K562 (cell line): Measurements from ENCODE around the gene UBXN6. TPM values are rescaled to one million over a fixed set of nuclear protein-coding genes. Genes with fewer than 3 reads are reported as not detected.
A peak's percentile ranks its signal among the peaks of the same experiment; 100 is the strongest.

Experiments
- ADNP ChIP-seq: fragments of 200-800 bp; sonication (Bioruptor generic); IDR thresholded peaks from 2 replicates; pipeline ENCODE4 v1.6.1; 2016; ENCODE audit warnings: missing genetic modification characterization, missing compliant biosample characterization
- ARID3B ChIP-seq: fragments of 250-450 bp; sonication (Bioruptor Pico); IDR thresholded peaks from 2 replicates; pipeline ENCODE4 v1.4.0; 2020; ENCODE audit warnings: borderline replicate concordance
- CBX3 ChIP-seq, 2 experiments: IDR thresholded peaks; 1 replicate in 1 of 2; 2 replicates in 1 of 2; pipeline ENCODE4 v1.6.1; 2012; ENCODE audit warnings: inconsistent platforms in 2 of 2, low read length in 2 of 2, borderline replicate concordance in 1 of 2, control low read depth in 1 of 2
- CHCHD3 ChIP-seq: fragments of 250-450 bp; sonication (Bioruptor Pico); IDR thresholded peaks from 2 replicates; pipeline ENCODE4 v2.1.2; 2022; ENCODE audit warnings: mild to moderate bottlenecking
- CSDE1 ChIP-seq, 2 experiments: fragments of 450-650 bp; IDR thresholded peaks; 2 replicates each; pipeline ENCODE4 v1.6.1; 2016; ENCODE audit warnings: mild to moderate bottlenecking in 1 of 2
- DDX20 ChIP-seq: fragments of 450-650 bp; IDR thresholded peaks from 2 replicates; pipeline ENCODE4 v1.6.1; 2016; ENCODE audit warnings: missing genetic modification characterization, low read depth, mild to moderate bottlenecking, missing compliant biosample characterization, moderate library complexity
- E2F4 ChIP-seq: sonication (generic); formaldehyde crosslinking; IDR thresholded peaks from 2 replicates; pipeline ENCODE4 v1.8.0; 2022; ENCODE audit warnings: mild to moderate bottlenecking, low read depth, missing genetic modification reagents
- HNRNPUL1 ChIP-seq: fragments of 200-400 bp; formaldehyde crosslinking; IDR thresholded peaks from 2 replicates; pipeline ENCODE4 v1.6.1; 2017; ENCODE audit warnings: low read length
- ILF3 ChIP-seq: fragments of 450-650 bp; IDR thresholded peaks from 2 replicates; pipeline ENCODE4 v1.6.1; 2018; ENCODE audit warnings: antibody characterized with exemption, mild to moderate bottlenecking, moderate library complexity, borderline replicate concordance
- JUN ChIP-seq, 2 experiments: sonication (generic) in 1 of 2; formaldehyde crosslinking in 1 of 2; IDR thresholded peaks; 2 replicates each; pipeline versions ENCODE4 v1.6.1 to v1.8.0; 2012 to 2022; ENCODE audit warnings: borderline replicate concordance in 2 of 2, mild to moderate bottlenecking in 2 of 2, improper control_type of control experiment in 1 of 2, low read depth in 1 of 2, low read length in 1 of 2, missing genetic modification reagents in 1 of 2
- NCOA4 ChIP-seq: fragments of 450-650 bp; IDR thresholded peaks from 2 replicates; pipeline ENCODE4 v1.6.1; 2018; ENCODE audit warnings: mild to moderate bottlenecking; ENCODE audit not compliant: partially characterized antibody
- OTX1 ChIP-seq: fragments of 450-650 bp; formaldehyde crosslinking; IDR thresholded peaks from 2 replicates; pipeline ENCODE4 v1.4.0; 2022; ENCODE audit warnings: mild to moderate bottlenecking
- PCBP1 ChIP-seq: fragments of 200-400 bp; formaldehyde crosslinking; IDR thresholded peaks from 2 replicates; pipeline ENCODE4 v1.6.1; 2018; ENCODE audit warnings: mild to moderate bottlenecking, low read depth, low read length; ENCODE audit not compliant: poor library complexity, severe bottlenecking
- PRDM10 ChIP-seq: fragments of 450-650 bp; IDR thresholded peaks from 2 replicates; pipeline ENCODE4 v1.6.1; 2018; ENCODE audit not compliant: partially characterized antibody
- PTBP1 ChIP-seq: fragments of 200-400 bp; formaldehyde crosslinking; IDR thresholded peaks from 2 replicates; pipeline ENCODE4 v1.6.1; 2017; ENCODE audit warnings: low read depth, low read length
- SMAD2 ChIP-seq: fragments of 150-350 bp; IDR thresholded peaks from 2 replicates; pipeline ENCODE4 v1.6.1; 2014; ENCODE audit warnings: low read depth, mild to moderate bottlenecking, low read length
- STAG1 ChIP-seq: sonication (generic); formaldehyde crosslinking; IDR thresholded peaks from 2 replicates; pipeline ENCODE4 v1.5.0; 2020; ENCODE audit warnings: missing genetic modification reagents, borderline replicate concordance
- USF1 ChIP-seq: sonication (generic); formaldehyde crosslinking; IDR thresholded peaks from 2 replicates; pipeline ENCODE4 v1.9.0; 2022; ENCODE audit warnings: mild to moderate bottlenecking, missing genetic modification reagents
- ZNF316 ChIP-seq: fragments of 450-650 bp; IDR thresholded peaks from 2 replicates; pipeline ENCODE4 v1.6.1; 2016
- ZNF431 ChIP-seq: sonication (generic); formaldehyde crosslinking; IDR thresholded peaks from 2 replicates; pipeline ENCODE4 v1.8.0; 2022; ENCODE audit warnings: mild to moderate bottlenecking, missing genetic modification reagents
- polyA plus RNA-seq, 8 experiments: library from polyadenylated mRNA; depleted of rRNA in 4 of 8; stranded (reverse) in 5 of 8; unstranded in 3 of 8; fragments of >200 nt; fragmentation: Nextera tagmentation in 2 of 8; fragmentation: Illumina TruSeq in 1 of 8; extraction: Ambion mirVana in 2 of 8; extraction: Trizol in 1 of 8; gene quantifications; 2 replicates each; pipeline versions ENCODE4 v1.2.1 to v1.2.3, GENCODE V29; 2011 to 2014; ENCODE audit warnings: inconsistent platforms in 1 of 8, missing spikeins in 1 of 8
- total RNA-seq, 7 experiments: library from RNA; depleted of rRNA in 6 of 7; stranded (reverse); fragments of >200 nt in 6 of 7; fragmentation: Illumina TruSeq in 2 of 7; extraction: Trizol in 2 of 7; gene quantifications; 2 replicates each; pipeline versions ENCODE4 v1.2.1 to v1.2.3, GENCODE V29; 2011 to 2021; ENCODE audit warnings: low replicate concordance in 1 of 7

Gene UBXN6
- total and polyA plus RNA-seq, 9 of the 15 experiments (the other 6 are each of a cell fraction or from before 2014, with no cell fraction given), result 0.48 to 90.2 (median 29.5) TPM

GRCh38 chr19:4454747-4455718, 2.6 kb downstream of the UBXN6 start (continued):
- no peak for TF ChIP-seq CSDE1 (IDR thresholded peaks at IDR 0.05)
- no peak for TF ChIP-seq PCBP1
- peak; percentile 79 for TF ChIP-seq PRDM10
- no peak for TF ChIP-seq OTX1 (CRISPR knock-in tag)
- no peak for TF ChIP-seq ZNF431 (CRISPR knock-in tag)
- TF ChIP-seq ARID3B (CRISPR knock-in tag), result no peak
- TF ChIP-seq HNRNPUL1, result no peak
- no peak for TF ChIP-seq CHCHD3 (CRISPR knock-in tag)
- TF ChIP-seq JUN (IDR thresholded peaks at IDR 0.05; ENCODE audit: borderline replicate concordance, low read depth, low read length), result peak; percentile 81; the same call in 1 of the 2 replicates
- TF ChIP-seq JUN (CRISPR knock-in tag; IDR thresholded peaks at IDR 0.05; ENCODE audit: borderline replicate concordance), result no peak
- TF ChIP-seq E2F4, result no peak
- peak; percentile 28; the same call in 1 of the 2 replicates for TF ChIP-seq ZNF316
- no peak for TF ChIP-seq PTBP1
- no peak for TF ChIP-seq SMAD2
- no peak for TF ChIP-seq ADNP (tag)
- TF ChIP-seq STAG1 (CRISPR knock-in tag), result no peak
- TF ChIP-seq NCOA4, result no peak
- 0 out of 2 replicates have a peak, but pooled peaks have one; percentile 5 for TF ChIP-seq USF1 (CRISPR knock-in tag)
- TF ChIP-seq DDX20 (tag), result no peak
- no peak; a peak in 1 of 3 replicates for TF ChIP-seq CBX3 (IDR thresholded peaks at IDR 0.05; ENCODE audit: borderline replicate concordance in 1 of 2, low read length in 2 of 2)
- TF ChIP-seq ILF3, result no peak
